HEK293 (cell line): ENCODE data around the gene ANP32B.

Experiments used
- CTCF ChIP-seq: fragments of 450-650 bp; formaldehyde crosslinking; IDR thresholded peaks from 2 replicates; pipeline ENCODE4 v1.5.1; 2016; ENCODE audit warnings: missing biosample characterization, missing genetic modification characterization
- ZNF362 ChIP-seq: fragments of 450-650 bp; formaldehyde crosslinking; IDR thresholded peaks from 2 replicates; pipeline ENCODE4 v1.5.1; 2016; ENCODE audit warnings: missing biosample characterization, missing genetic modification characterization

- TF ChIP-seq ZNF362 (tag by site-specific recombination) (no peak), CTCF (no peak)
These were observed 35.2 kb downstream of the ANP32B start for GRCh38 chr9:98018347-98018746.
